AG04449 (cell line): ENCODE data around the gene TINAGL1.

Experiments
- CTCF ChIA-PET: fragments of 350-600 bp; formaldehyde crosslinking; extraction: SDS; loops from one replicate; lab custom pipeline; 2021; ENCODE audit warnings: antibody characterized with exemption; lab: Yijun Ruan, JAX
- POLR2A ChIA-PET: fragments of 400-600, 350-600 bp; formaldehyde crosslinking; extraction: SDS; loops from one replicate; lab custom pipeline; 2020; ENCODE audit warnings: antibody characterized with exemption, inconsistent platforms; lab: Yijun Ruan, JAX
- DNase-seq: peaks from one replicate; pipeline ENCODE4 v3.0.0-alpha.2; 2010; ENCODE audit warnings: low read depth, low spot score
- H3K4me3 ChIP-seq: 2 replicates; pipeline ENCODE4 v1.5.1; 2011; ENCODE audit warnings: low read depth, mild to moderate bottlenecking, control low read depth, low read length
- CTCF ChIP-seq: IDR thresholded peaks from one replicate; pipeline ENCODE4 v1.5.1; 2011; ENCODE audit warnings: mild to moderate bottlenecking, moderate library complexity, low read length, control low read depth, inconsistent platforms; ENCODE audit not compliant: insufficient read depth; ENCODE audit errors: missing control alignments

The TINAGL1 gene

GRCh38 chr1:31549809-31550620 lies 26.3 kb upstream of the TINAGL1 start:
- POLR2A ChIA-PET: no interaction called here
- no peak overlapping the region for H3K4me3 ChIP-seq
- DNase-seq: no peak
- CTCF ChIA-PET: interaction anchor here (0.7 to 4.5 kb wide), 44 partner anchors 9 to 1136 kb away, joined by 3 to 116 read pairs (median 6); partner anchors contain the start of gene SERINC2
- no peak for TF ChIP-seq CTCF

GRCh38 chr1:31551208-31551607 lies 25.1 kb upstream of the TINAGL1 start:
- no peak for TF ChIP-seq CTCF
- DNase-seq: no peak
- ChIA-PET CTCF (interaction anchor here (3.4 to 4.5 kb wide), 3 partner anchors 128 to 367 kb away, joined by 46 to 116 read pairs (median 61); no protein-coding TSS in a partner anchor), POLR2A (no interaction called here)
- no peak overlapping the region for H3K4me3 ChIP-seq

- H3K4me3 ChIP-seq: no peak overlapping the region
- POLR2A ChIA-PET: no interaction called here
- CTCF ChIA-PET: interaction anchor here (0.8 kb wide), 1 partner anchor 11 kb away, joined by 3 read pairs; no protein-coding TSS in a partner anchor
- TF ChIP-seq CTCF: no peak
- no peak for DNase-seq
These were observed 23.8 kb upstream of the TINAGL1 start for GRCh38 chr1:31552489-31552888.

GRCh38 chr1:31556481-31557006 lies 19.8 kb upstream of the TINAGL1 start:
- POLR2A ChIA-PET: no interaction called here
- no peak for TF ChIP-seq CTCF
- DNase-seq: no peak
- H3K4me3 ChIP-seq: no peak overlapping the region
- CTCF ChIA-PET: interaction anchor here (1.8 kb wide), 1 partner anchor 190 kb away, joined by 5 read pairs; no protein-coding TSS in a partner anchor

- no peak for TF ChIP-seq CTCF
- CTCF ChIA-PET: interaction anchor here (1.1 to 3.3 kb wide), 3 partner anchors 9 to 21 kb away, joined by 3 to 14 read pairs (median 3); no protein-coding TSS in a partner anchor
- POLR2A ChIA-PET: no interaction called here
- DNase-seq: no peak
- no peak overlapping the region for H3K4me3 ChIP-seq
These were observed 16.6 kb upstream of the TINAGL1 start for GRCh38 chr1:31559715-31560114.

- ChIA-PET POLR2A (no interaction called here), CTCF (interaction anchor here (1.1 to 14.2 kb wide), 3 partner anchors 8 to 31 kb away, joined by 3 to 327 read pairs (median 14); no protein-coding TSS in a partner anchor)
- no peak overlapping the region for H3K4me3 ChIP-seq
- DNase-seq: no peak
- no peak for TF ChIP-seq CTCF
These were observed 15.9 kb upstream of the TINAGL1 start for GRCh38 chr1:31560394-31560793.
